IMR-90 (cell line): ENCODE measurements around the gene C19orf73. TPM values are rescaled to one million over a fixed set of nuclear protein-coding genes. Genes with fewer than 3 reads are reported as not detected.

Experiments
- ATAC-seq: fragments of 200-7000 bp; cut with Tn5 transposase; 2 replicates; pipeline ENCODE4 v1.9.1; 2020; ENCODE audit warnings: low read depth, mild to moderate bottlenecking, moderate library complexity
- BruUV-seq: library from RNA; stranded (reverse); fragments of 400-500 nt; replicated peaks from 2 replicates; lab custom pipeline; 2021; lab: Mats Ljungman, UMichigan
- CTCF ChIA-PET: fragments of 300-600 bp; formaldehyde crosslinking; extraction: SDS; loops from one replicate; lab custom pipeline; 2021; ENCODE audit warnings: antibody characterized with exemption; lab: Yijun Ruan, JAX
- POLR2A ChIA-PET: fragments of 300-600 bp; sonication (Branson Sonifier 250); formaldehyde crosslinking; loops from one replicate; lab custom pipeline; 2022; ENCODE audit warnings: antibody characterized with exemption; ENCODE audit not compliant: unreplicated experiment; lab: Charles Lee
- DNase-seq: peaks from one replicate; pipeline ENCODE4 v3.0.0; 2013
- H2AFZ ChIP-seq: replicated peaks from 2 replicates; pipeline ENCODE3; 2013; ENCODE audit warnings: low read length, mild to moderate bottlenecking; ENCODE audit not compliant: poor library complexity
- H2AK5ac ChIP-seq: 2 replicates; pipeline ENCODE4 v1.6.1; 2013; ENCODE audit warnings: low read depth, low read length, inconsistent platforms
- H2AK9ac ChIP-seq: replicated peaks from 2 replicates; pipeline ENCODE3; 2013; ENCODE audit warnings: mild to moderate bottlenecking, low read depth, low read length, moderate library complexity; ENCODE audit not compliant: poor library complexity
- H2BK120ac ChIP-seq: 2 replicates; pipeline ENCODE4 v1.6.1; 2013; ENCODE audit warnings: low read depth, low read length, inconsistent platforms
- H2BK15ac ChIP-seq: 3 replicates; pipeline ENCODE4 v1.6.1; 2013; ENCODE audit warnings: low read depth, low read length, inconsistent platforms
- H2BK20ac ChIP-seq: 2 replicates; pipeline ENCODE4 v1.6.1; 2013; ENCODE audit warnings: low read depth, mild to moderate bottlenecking, inconsistent platforms, low read length, moderate library complexity
- H2BK5ac ChIP-seq: 2 replicates; pipeline ENCODE4 v1.6.1; 2013; ENCODE audit warnings: mild to moderate bottlenecking, low read depth, low read length, inconsistent platforms; ENCODE audit not compliant: poor library complexity, severe bottlenecking
- H3K14ac ChIP-seq: replicated peaks from 2 replicates; pipeline ENCODE4 v1.6.1; 2013; ENCODE audit warnings: low read depth, low read length, inconsistent platforms
- H3K18ac ChIP-seq: 2 replicates; pipeline ENCODE4 v1.6.1; 2013; ENCODE audit warnings: low read depth, low read length, control low read depth
- H3K23ac ChIP-seq: 2 replicates; pipeline ENCODE4 v1.6.1; 2013; ENCODE audit warnings: low read depth, low read length, inconsistent platforms
- H3K27ac ChIP-seq: 2 replicates; pipeline ENCODE4 v1.5.1; 2013; ENCODE audit warnings: mild to moderate bottlenecking, control low read depth, low read length; ENCODE audit not compliant: insufficient read depth
- H3K27me3 ChIP-seq: 2 replicates; pipeline ENCODE4 v1.6.1; 2013; ENCODE audit warnings: low read length; ENCODE audit not compliant: control insufficient read depth, insufficient read depth
- H3K36me3 ChIP-seq: 2 replicates; pipeline ENCODE4 v1.6.1; 2013; ENCODE audit warnings: low read length, mixed read lengths; ENCODE audit not compliant: control insufficient read depth, insufficient read depth
- H3K4ac ChIP-seq: 2 replicates; pipeline ENCODE4 v1.6.1; 2013; ENCODE audit warnings: low read depth, low read length, inconsistent platforms
- H3K4me1 ChIP-seq: 2 replicates; pipeline ENCODE4 v1.6.1; 2013; ENCODE audit warnings: low read length, mixed read lengths; ENCODE audit not compliant: control insufficient read depth, insufficient read depth
- H3K4me2 ChIP-seq: 2 replicates; pipeline ENCODE4 v1.6.1; 2013; ENCODE audit warnings: low read depth, mild to moderate bottlenecking, control low read depth, low read length, moderate library complexity
- H3K4me3 ChIP-seq: 2 replicates; pipeline ENCODE4 v1.5.1; 2013; ENCODE audit warnings: low read depth, mild to moderate bottlenecking, control low read depth, low read length, moderate library complexity; ENCODE audit not compliant: insufficient read depth
- H3K56ac ChIP-seq: 2 replicates; pipeline ENCODE4 v1.6.1; 2013; ENCODE audit warnings: low read length, inconsistent platforms; ENCODE audit not compliant: insufficient read depth; ENCODE audit errors: extremely low read depth
- H3K79me1 ChIP-seq, 2 experiments: 2 replicates each; pipeline ENCODE4 v1.6.1; 2013; ENCODE audit warnings: low read length in 2 of 2, inconsistent platforms in 1 of 2, low read depth in 1 of 2
- H3K9ac ChIP-seq: 2 replicates; pipeline ENCODE4 v1.6.1; 2013; ENCODE audit warnings: low read depth, low read length, control low read depth
- H3K9me1 ChIP-seq: 2 replicates; pipeline ENCODE4 v1.6.1; 2013; ENCODE audit warnings: low read length, inconsistent platforms; ENCODE audit not compliant: insufficient read depth
- H3K9me3 ChIP-seq: 2 replicates; pipeline ENCODE4 v1.6.1; 2013; ENCODE audit warnings: low read length; ENCODE audit not compliant: control insufficient read depth, insufficient read depth
- H4K20me1 ChIP-seq: 2 replicates; pipeline ENCODE4 v1.6.1; 2013; ENCODE audit warnings: low read length, inconsistent platforms; ENCODE audit not compliant: insufficient read depth
- H4K5ac ChIP-seq: 2 replicates; pipeline ENCODE4 v1.6.1; 2013; ENCODE audit warnings: mild to moderate bottlenecking, low read depth, low read length, control low read depth
- H4K8ac ChIP-seq, 2 experiments: 2 replicates each; pipeline ENCODE4 v1.6.1; 2013; ENCODE audit warnings: low read depth in 2 of 2, low read length in 2 of 2, control low read depth in 1 of 2, inconsistent platforms in 1 of 2
- H4K91ac ChIP-seq: 2 replicates; pipeline ENCODE4 v1.6.1; 2013; ENCODE audit warnings: low read depth, low read length, inconsistent platforms; ENCODE audit not compliant: insufficient read depth
- BHLHE40 ChIP-seq: fragments of 150-350 bp; IDR thresholded peaks from 2 replicates; pipeline ENCODE4 v1.6.1; 2016; ENCODE audit warnings: mild to moderate bottlenecking, low read depth, low read length
- POLR2A ChIP-seq: IDR thresholded peaks from 2 replicates; pipeline ENCODE4 v1.6.1; 2012; ENCODE audit warnings: mild to moderate bottlenecking, low read depth, low read length
- RAD21 ChIP-seq: IDR thresholded peaks from 2 replicates; pipeline ENCODE4 v1.6.1; 2012; ENCODE audit warnings: low read length, improper control_type of control experiment
- RFX5 ChIP-seq: IDR thresholded peaks from 2 replicates; pipeline ENCODE4 v1.8.0; 2012; ENCODE audit warnings: low read depth, mild to moderate bottlenecking, low read length, moderate library complexity
- USF2 ChIP-seq: fragments of 150-350 bp; IDR thresholded peaks from 2 replicates; pipeline ENCODE4 v1.6.1; 2017; ENCODE audit warnings: mild to moderate bottlenecking, antibody characterized with exemption, low read length, low read depth
- WGBS, 2 experiments: methylation state at CpG; one replicate each; pipeline versions ENCODE4 v1.1.5 to v1.1.7; 2013; ENCODE audit warnings: missing lambda C conversion rate in 2 of 2; ENCODE audit not compliant: insufficient read length in 1 of 2; ENCODE audit errors: extremely low coverage in 2 of 2; 5-methylcytosine and 5-hydroxymethylcytosine counted together
- dilution Hi-C: fragments of 300-500 bp; cut with HindIII; formaldehyde crosslinking; loops from one replicate; pipeline ENCODE4 v1.14.3; 2018; ENCODE audit warnings: low sequenced_read_pairs; ENCODE audit not compliant: unreplicated experiment
- in situ Hi-C: fragments of 300-500 bp; cut with MboI; formaldehyde crosslinking; loops from 3 replicates; pipeline ENCODE4 v1.14.3; 2019; ENCODE audit warnings: low sequenced_read_pairs, inconsistent platforms, mixed read lengths
- intact Hi-C: fragments of 100-400 bp; cut with micrococcal nuclease; formaldehyde crosslinking; loops from 2 replicates; pipeline ENCODE4 v1.10.0; 2022
- polyA plus RNA-seq, 3 experiments: library from polyadenylated mRNA; depleted of rRNA; stranded (reverse); fragments of >200 nt; gene quantifications; 2 replicates each; pipeline ENCODE4 v1.2.3, GENCODE V29; 2012; ENCODE audit warnings: low replicate concordance in 1 of 3
- total RNA-seq: library from RNA; depleted of rRNA; stranded (reverse); fragments of >200 nt; gene quantifications from 2 replicates; pipeline ENCODE4 v1.2.3, GENCODE V29; 2012

The C19orf73 gene
- total and polyA plus RNA-seq, 2 of the 4 experiments (the other 2 are of a cell fraction): 1.2 TPM; not detected in 1

- Histone ChIP-seq H3K4me1 (peaks cover 4% of the 10 kb centered on the region; the same call in 1 of the 2 replicates), H2AFZ (no peak overlapping the region), H3K27me3 (peaks cover 8% of the 10 kb centered on the region; the same call in 1 of the 2 replicates), H3K9me3 (no peaks in the 10 kb centered on the region), H2BK120ac (no peak overlapping the region), H3K56ac (no peak overlapping the region), H3K36me3 (no peaks in the 10 kb centered on the region), H2BK5ac (no peak overlapping the region), H4K20me1 (no peaks in the 10 kb centered on the region), H3K4me2 (no peak overlapping the region), H3K79me1 (0 out of 4 replicates have a peak, but pooled peaks cover 0 to 7% of the 10 kb centered on the region in 2 experiments), H3K18ac (no peak overlapping the region), H3K23ac (no peak overlapping the region), H2BK15ac (no peak overlapping the region), H3K9me1 (no peaks in the 10 kb centered on the region), H3K4me3 (no peak overlapping the region), H2AK9ac (no peak overlapping the region), H3K9ac (no peak overlapping the region), H4K5ac (no peak overlapping the region), H2BK20ac (no peak overlapping the region), H3K14ac (no peak overlapping the region), H3K27ac (no peak overlapping the region), H4K8ac (no peak overlapping the region), H2AK5ac (no peak overlapping the region), H4K91ac (no peak overlapping the region), H3K4ac (no peak overlapping the region)
- ChIA-PET CTCF (no interaction called here), POLR2A (no interaction called here)
- intact Hi-C loops (no loop called here), dilution Hi-C loops (no loop called here), in situ Hi-C loops (no loop called here)
- no peak for ATAC-seq
- 0% methylated on average over 1 of the region's 10 CpGs; no CpG with 5 or more reads in 1 of the 2 experiments for WGBS, 2 experiments
- DNase-seq: no peak
- TF ChIP-seq RAD21 (no peak), BHLHE40 (no peak), RFX5 (no peak), USF2 (no peak), POLR2A (no peak)
- no TSS peak for BruUV-seq
Observed at GRCh38 chr19:49152119-49152550, 33.2 kb upstream of the C19orf73 start.
